ENCODE data around the gene KCTD17. TPM values are rescaled to one million over a fixed set of nuclear protein-coding genes. Genes with fewer than 3 reads are reported as not detected.

The KCTD17 gene
- total RNA-seq, 2 donors from 2014 or later, result 3.6 to 8.3 TPM

DNA sequence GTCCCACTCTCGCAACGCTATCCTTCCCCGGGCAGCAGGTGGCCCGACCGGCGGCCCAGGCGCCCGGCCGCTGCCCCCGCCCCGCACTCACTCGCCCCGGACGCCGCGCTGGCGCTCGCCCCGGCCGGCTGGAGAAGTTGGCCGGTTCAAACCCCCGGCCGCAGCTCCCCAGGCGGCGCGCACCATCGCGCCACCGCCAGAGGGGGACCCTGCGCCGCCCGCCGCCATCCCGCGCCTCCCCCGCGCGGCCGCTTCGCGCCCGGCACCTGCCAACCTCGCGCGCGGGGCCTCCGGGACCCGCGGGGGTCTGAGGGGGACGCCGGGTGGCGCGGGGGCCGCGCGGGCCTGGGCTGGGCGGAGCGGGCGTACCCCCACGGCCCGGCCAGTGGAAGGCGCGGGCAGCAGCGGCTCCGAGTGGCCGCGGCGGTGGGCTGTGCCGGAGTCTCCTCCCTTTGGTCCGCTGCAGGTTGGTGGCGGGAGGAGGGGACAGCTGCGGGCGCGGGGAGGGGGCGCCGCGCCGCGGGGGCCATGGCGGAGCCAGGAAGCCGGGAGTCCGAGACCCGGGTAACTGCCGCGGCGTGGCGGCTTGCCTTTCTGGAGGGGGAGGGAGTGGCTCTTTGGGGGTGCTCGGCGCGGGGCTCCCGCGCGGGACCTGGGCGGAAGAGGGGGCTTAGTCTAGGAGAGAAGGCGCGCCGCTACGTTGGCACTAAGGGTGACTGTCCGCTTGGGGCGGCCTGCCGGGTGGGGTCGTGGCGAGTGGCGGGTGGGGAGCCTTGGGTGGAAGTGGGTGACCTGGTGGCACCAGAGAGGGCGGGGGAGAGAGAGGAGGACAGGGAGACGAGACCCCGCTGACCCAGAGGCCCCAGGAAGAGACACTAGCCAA is 32.0 kb upstream of the KCTD17 start, which contains the start of the genes MPST and TST:
Gene MPST (plus strand): TSS at position 434 of the 883 bp plus-strand sequence. CDS start 95 bp downstream, at position 529.
Gene TST (minus strand): TSS at position 139 of the 883 bp plus-strand sequence. CDS start 715 bp downstream, outside the sequence.
- TF ChIP-seq, protein P1, sequence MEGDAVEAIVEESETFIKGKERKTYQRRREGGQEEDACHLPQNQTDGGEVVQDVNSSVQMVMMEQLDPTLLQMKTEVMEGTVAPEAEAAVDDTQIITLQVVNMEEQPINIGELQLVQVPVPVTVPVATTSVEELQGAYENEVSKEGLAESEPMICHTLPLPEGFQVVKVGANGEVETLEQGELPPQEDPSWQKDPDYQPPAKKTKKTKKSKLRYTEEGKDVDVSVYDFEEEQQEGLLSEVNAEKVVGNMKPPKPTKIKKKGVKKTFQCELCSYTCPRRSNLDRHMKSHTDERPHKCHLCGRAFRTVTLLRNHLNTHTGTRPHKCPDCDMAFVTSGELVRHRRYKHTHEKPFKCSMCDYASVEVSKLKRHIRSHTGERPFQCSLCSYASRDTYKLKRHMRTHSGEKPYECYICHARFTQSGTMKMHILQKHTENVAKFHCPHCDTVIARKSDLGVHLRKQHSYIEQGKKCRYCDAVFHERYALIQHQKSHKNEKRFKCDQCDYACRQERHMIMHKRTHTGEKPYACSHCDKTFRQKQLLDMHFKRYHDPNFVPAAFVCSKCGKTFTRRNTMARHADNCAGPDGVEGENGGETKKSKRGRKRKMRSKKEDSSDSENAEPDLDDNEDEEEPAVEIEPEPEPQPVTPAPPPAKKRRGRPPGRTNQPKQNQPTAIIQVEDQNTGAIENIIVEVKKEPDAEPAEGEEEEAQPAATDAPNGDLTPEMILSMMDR (IDR thresholded peaks at IDR 0.05), result peak in 6 of 7 experiments; percentile 23 to 82 (median 33)
- TF ChIP-seq POLR2A (IDR thresholded peaks at IDR 0.05), result peak; percentile 73 to 79 (median 75)
- DNase-seq (peak; percentile 85 to 88 (median 86)), ATAC-seq (peak; percentile 91)
- WGBS, 2 donors, result 0 to 1% methylated on average over 34 to 51 of the region's 107 CpGs
- H3K4me1 ChIP-seq, result peaks cover 80% of the 10 kb centered on the region
- intact Hi-C loops (cut with DNase I), result no loop called here
- no peaks in the 10 kb centered on the region for H3K9me3 ChIP-seq
- H3K4me3 ChIP-seq, result peak within 1 kb of the TSS; percentile 84 to 97
- no peaks in the 10 kb centered on the region for H3K27me3 ChIP-seq
- peak within 1 kb of the TSS; percentile 93 to 96 (median 94) for H3K27ac ChIP-seq
- H3K36me3 ChIP-seq (replicated peaks in 1 of 2; ENCODE audit: insufficient read depth in 1 of 2, low read depth in 2 of 2), result no peaks in the 10 kb centered on the region

DNA sequence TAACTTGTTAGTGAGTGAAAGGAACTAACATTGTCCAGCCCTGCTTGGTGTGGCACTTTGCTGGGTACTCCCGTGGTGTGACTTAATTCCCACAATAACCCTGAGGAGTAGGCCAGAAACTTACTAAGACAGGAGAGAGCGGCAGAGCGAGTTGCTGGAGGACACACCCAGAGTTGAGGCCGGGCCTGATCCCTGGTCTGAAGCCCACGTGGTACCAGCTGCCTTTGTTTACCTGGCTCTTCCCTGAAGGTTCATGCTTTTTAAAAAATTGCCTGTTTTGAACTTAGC is 31.4 kb upstream of the KCTD17 start:
- ATAC-seq, result peak; percentile 10
- Histone ChIP-seq H3K9me3 (no peaks in the 10 kb centered on the region), H3K27me3 (no peaks in the 10 kb centered on the region), H3K27ac (peak overlapping the region; percentile 93 to 96 (median 94)), H3K4me1 (peaks cover 81% of the 10 kb centered on the region), H3K36me3 (replicated peaks in 1 of 2; ENCODE audit: insufficient read depth in 1 of 2, low read depth in 2 of 2) (peaks cover 0 to 2% of the 10 kb centered on the region in 2 donors), H3K4me3 (peak overlapping the region; percentile 84 to 95)
- intact Hi-C loops (cut with DNase I), result no loop called here
- peak in 3 of 4 donors; percentile 43 to 61 (median 58) for DNase-seq
- TF ChIP-seq, protein P1 (IDR thresholded peaks at IDR 0.05), result no peak
- TF ChIP-seq POLR2A (IDR thresholded peaks at IDR 0.05), result no peak
- WGBS, 2 donors, result 0% methylated on average over 5 of the region's 5 CpGs

DNA sequence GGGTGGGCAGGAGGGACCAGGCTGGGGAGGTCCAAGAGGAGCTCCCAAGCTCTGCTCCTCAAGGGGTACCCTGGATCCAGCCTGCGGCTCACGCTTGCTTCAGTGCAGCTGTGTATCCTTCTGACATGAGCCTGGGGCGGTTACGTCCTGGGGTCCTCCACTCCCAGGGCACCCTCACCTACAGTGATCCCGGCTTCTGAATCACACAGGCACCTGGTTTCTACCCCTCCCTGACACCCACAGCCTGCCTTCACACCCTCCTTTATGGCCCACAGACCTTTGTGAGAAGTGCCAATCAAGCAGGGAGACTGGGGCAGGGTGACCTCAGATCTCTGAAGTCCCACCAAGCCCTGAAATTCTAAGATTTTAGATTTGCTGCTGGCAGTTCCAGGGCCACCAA is 30.5 kb upstream of the KCTD17 start:
- no peak for DNase-seq
- H3K4me1 ChIP-seq, result peaks cover 83% of the 10 kb centered on the region
- ATAC-seq, result no peak
- no peaks in the 10 kb centered on the region for H3K27me3 ChIP-seq
- H3K9me3 ChIP-seq, result no peaks in the 10 kb centered on the region
- peaks cover 0 to 2% of the 10 kb centered on the region in 2 donors for H3K36me3 ChIP-seq (replicated peaks in 1 of 2; ENCODE audit: insufficient read depth in 1 of 2, low read depth in 2 of 2)
- TF ChIP-seq, protein P1 (IDR thresholded peaks at IDR 0.05), result no peak
- no peak for TF ChIP-seq POLR2A (IDR thresholded peaks at IDR 0.05)
- H3K27ac ChIP-seq, result peak overlapping the region in 3 of 4 donors; percentile 11 to 96 (median 95)
- 82 to 88% methylated on average over 5 of the region's 5 CpGs for WGBS, 2 donors
- intact Hi-C loops (cut with DNase I), result no loop called here
- no peak overlapping the region for H3K4me3 ChIP-seq

DNA sequence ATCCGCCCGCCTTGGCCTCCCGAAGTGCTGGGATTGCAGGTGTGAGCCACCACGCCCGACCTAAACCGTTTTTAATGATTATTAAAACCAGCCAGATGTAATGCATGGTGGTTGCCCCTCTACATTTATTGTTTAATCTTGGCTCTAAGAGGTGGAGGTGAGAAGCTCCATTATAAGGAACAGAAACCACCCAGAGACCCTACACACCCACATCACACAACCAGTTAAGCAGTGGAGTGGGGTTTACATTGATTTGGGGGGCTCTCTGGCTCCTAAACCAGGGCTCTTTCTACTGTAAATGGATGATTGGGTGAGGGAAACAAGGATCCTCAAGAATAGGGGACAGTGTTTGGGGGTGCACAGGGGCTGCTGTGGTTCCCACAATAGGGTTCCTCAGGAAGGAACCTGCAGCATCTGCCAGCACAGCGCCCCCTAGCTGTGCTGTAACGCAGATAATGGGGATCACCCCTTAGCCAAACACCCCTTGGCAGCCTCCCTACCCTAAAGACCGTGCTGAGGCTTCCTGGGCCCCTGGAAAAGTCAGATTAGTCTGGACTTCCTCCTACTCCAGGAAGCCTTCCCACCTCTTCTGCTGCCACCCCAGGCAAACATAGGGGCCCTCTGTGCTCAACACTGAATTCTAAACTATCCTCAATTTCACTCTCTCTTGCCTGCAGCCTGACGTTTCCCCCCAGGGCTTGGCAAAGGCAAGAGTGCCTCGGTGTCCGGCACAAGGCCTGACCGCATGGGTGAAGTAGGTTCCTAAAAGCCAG is 29.6 kb upstream of the KCTD17 start:
- DNase-seq (peak in 3 of 4 donors; percentile 36 to 67 (median 47)), ATAC-seq (no peak)
- Histone ChIP-seq H3K36me3 (replicated peaks in 1 of 2; ENCODE audit: insufficient read depth in 1 of 2, low read depth in 2 of 2) (peaks cover 0 to 2% of the 10 kb centered on the region in 2 donors), H3K9me3 (no peaks in the 10 kb centered on the region), H3K4me3 (no peak overlapping the region), H3K27ac (peak overlapping the region in 3 of 4 donors; percentile 11 to 96 (median 67)), H3K4me1 (peaks cover 75% of the 10 kb centered on the region), H3K27me3 (no peaks in the 10 kb centered on the region)
- TF ChIP-seq, protein P1 (IDR thresholded peaks at IDR 0.05), result peak; percentile 38 to 64 (median 55)
- no peak for TF ChIP-seq POLR2A (IDR thresholded peaks at IDR 0.05)
- WGBS, 2 donors, result 51 to 64% methylated on average over 9 to 13 of the region's 13 CpGs
- intact Hi-C loops (cut with DNase I), result no loop called here
